Testis (tissue), 3 donors: ENCODE measurements around the gene KIF1A. TPM values are rescaled to one million over a fixed set of nuclear protein-coding genes. Genes with fewer than 3 reads are reported as not detected.

Experiments
- DNase-seq: peaks from one replicate; pipeline ENCODE4 v3.0.0-alpha.2; 2019
- H3K27ac ChIP-seq, 2 donors: fragments of 200-600 bp; sonication (generic); one replicate each; pipeline ENCODE4 v1.5.1; 2019
- H3K27me3 ChIP-seq: fragments of 200-600 bp; sonication (generic); one replicate; pipeline ENCODE4 v1.5.1; 2019
- H3K36me3 ChIP-seq: fragments of 200-600 bp; sonication (generic); one replicate; pipeline ENCODE4 v1.5.1; 2017; ENCODE audit warnings: low read depth; ENCODE audit errors: missing control alignments
- H3K4me1 ChIP-seq: fragments of 200-600 bp; sonication (generic); one replicate; pipeline ENCODE4 v1.5.1; 2019
- H3K4me3 ChIP-seq, 2 donors: fragments of 200-600 bp; sonication (generic); one replicate each; pipeline ENCODE4 v1.5.1; 2017 to 2019
- H3K9me3 ChIP-seq: fragments of 200-600 bp; sonication (generic); one replicate; pipeline ENCODE4 v1.5.1; 2017
- POLR2A ChIP-seq: fragments of 450-650 bp; IDR thresholded peaks from one replicate; pipeline ENCODE4 v1.6.1; 2017; ENCODE audit warnings: antibody characterized with exemption, mild to moderate bottlenecking, moderate library complexity
- WGBS, 2 donors: methylation state at CpG; one replicate each; pipeline ENCODE4 v1.1.5; 2018; 5-methylcytosine and 5-hydroxymethylcytosine counted together
- intact Hi-C: fragments of 100-400 bp; cut with DNase I; formaldehyde crosslinking; loops from one replicate; pipeline ENCODE4 v1.15.1; 2023; ENCODE audit warnings: low total_unique reads
- polyA plus RNA-seq: library from polyadenylated mRNA; stranded (reverse); fragments of 350-450 nt; fragmentation: Illumina TruSeq; extraction: RNeasy Lipid Tissue Mini Kit (QIAGEN cat#74804); gene quantifications from one replicate; pipeline ENCODE4 v1.2.3, GENCODE V29; 2014; ENCODE audit warnings: low read depth, low replicate concordance; ENCODE audit not compliant: insufficient read depth
- total RNA-seq, 2 donors: library from RNA; depleted of rRNA; stranded (reverse); fragments of >200 nt; gene quantifications; one replicate each; pipeline ENCODE4 v1.2.3, GENCODE V29; 2016
- TF ChIP-seq, protein P1 (sequence below), 3 experiments: fragments of 450-650 bp in 2 of 3; fragments of 200-600 bp in 1 of 3; sonication (generic) in 1 of 3; IDR thresholded peaks; one replicate each; pipeline ENCODE4 v1.5.1; 2016 to 2019; ENCODE audit warnings: antibody characterized with exemption in 3 of 3, mild to moderate bottlenecking in 2 of 3, moderate library complexity in 1 of 3

Gene KIF1A
- total and polyA plus RNA-seq, 3 donors from 2014 or later, result 33.5 to 42.1 (median 37.0) TPM

DNA sequence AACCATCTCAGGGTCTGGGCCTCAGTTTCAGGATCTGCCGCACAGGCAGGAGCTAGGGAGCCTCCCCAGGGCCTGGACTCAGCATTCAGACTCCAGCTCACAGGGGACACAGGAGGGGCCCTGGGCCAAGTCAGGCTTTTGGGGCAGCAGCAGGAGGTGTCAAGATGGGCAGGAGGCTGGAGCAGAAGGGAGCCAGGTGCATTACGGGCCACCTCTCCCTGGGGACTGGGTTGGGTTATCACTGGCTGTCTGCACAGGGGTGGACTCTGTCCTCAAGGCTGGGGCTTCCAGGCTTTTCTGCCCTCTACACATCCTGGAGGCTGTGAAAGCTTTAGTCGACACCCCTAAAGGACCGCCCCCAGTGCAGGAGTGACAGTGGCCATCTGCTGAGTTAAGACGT lies 108.3 kb downstream of the KIF1A start:
- H3K4me3 ChIP-seq, result no peak overlapping the region
- intact Hi-C loops, result no loop called here
- H3K27me3 ChIP-seq, result no peaks in the 10 kb centered on the region
- no peaks in the 10 kb centered on the region for H3K4me1 ChIP-seq
- TF ChIP-seq POLR2A, result no peak
- TF ChIP-seq, protein P1, sequence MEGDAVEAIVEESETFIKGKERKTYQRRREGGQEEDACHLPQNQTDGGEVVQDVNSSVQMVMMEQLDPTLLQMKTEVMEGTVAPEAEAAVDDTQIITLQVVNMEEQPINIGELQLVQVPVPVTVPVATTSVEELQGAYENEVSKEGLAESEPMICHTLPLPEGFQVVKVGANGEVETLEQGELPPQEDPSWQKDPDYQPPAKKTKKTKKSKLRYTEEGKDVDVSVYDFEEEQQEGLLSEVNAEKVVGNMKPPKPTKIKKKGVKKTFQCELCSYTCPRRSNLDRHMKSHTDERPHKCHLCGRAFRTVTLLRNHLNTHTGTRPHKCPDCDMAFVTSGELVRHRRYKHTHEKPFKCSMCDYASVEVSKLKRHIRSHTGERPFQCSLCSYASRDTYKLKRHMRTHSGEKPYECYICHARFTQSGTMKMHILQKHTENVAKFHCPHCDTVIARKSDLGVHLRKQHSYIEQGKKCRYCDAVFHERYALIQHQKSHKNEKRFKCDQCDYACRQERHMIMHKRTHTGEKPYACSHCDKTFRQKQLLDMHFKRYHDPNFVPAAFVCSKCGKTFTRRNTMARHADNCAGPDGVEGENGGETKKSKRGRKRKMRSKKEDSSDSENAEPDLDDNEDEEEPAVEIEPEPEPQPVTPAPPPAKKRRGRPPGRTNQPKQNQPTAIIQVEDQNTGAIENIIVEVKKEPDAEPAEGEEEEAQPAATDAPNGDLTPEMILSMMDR (IDR thresholded peaks at IDR 0.05), result no peak
- H3K9me3 ChIP-seq, result no peaks in the 10 kb centered on the region
- no peaks in the 10 kb centered on the region for H3K36me3 ChIP-seq
- 85% methylated on average over 5 of the region's 5 CpGs; no CpG with 5 or more reads in 1 of the 2 donors for WGBS, 2 donors
- no peak overlapping the region for H3K27ac ChIP-seq
- DNase-seq, result no peak

DNA sequence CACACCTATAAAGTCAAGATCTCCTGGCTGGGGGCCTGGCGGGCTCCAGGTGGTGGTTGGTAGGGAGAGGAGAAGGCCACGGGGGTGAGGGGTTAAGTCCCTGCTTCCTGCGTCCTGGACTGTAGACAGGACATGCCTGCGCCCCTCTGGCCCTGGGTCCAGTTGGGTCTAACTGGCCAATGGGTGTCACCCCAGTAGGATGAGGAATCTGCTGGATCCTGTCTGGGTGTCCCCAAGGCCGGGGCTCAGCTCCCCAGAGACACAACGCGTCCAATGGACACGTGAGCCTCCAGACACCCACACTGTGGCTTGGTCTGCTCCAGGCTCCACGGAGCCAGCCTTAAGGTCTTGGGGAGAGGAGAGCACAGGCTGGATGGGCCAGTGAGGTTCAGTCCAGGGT lies 108.7 kb downstream of the KIF1A start:
- no peak for DNase-seq
- 91 to 92% methylated on average over 2 to 9 of the region's 9 CpGs for WGBS, 2 donors
- Histone ChIP-seq H3K4me1 (no peaks in the 10 kb centered on the region), H3K9me3 (no peaks in the 10 kb centered on the region), H3K27me3 (no peaks in the 10 kb centered on the region), H3K36me3 (no peaks in the 10 kb centered on the region), H3K4me3 (no peak overlapping the region), H3K27ac (no peak overlapping the region)
- intact Hi-C loops, result no loop called here
- TF ChIP-seq POLR2A, result no peak
- TF ChIP-seq, protein P1 (IDR thresholded peaks at IDR 0.05), result no peak

DNA sequence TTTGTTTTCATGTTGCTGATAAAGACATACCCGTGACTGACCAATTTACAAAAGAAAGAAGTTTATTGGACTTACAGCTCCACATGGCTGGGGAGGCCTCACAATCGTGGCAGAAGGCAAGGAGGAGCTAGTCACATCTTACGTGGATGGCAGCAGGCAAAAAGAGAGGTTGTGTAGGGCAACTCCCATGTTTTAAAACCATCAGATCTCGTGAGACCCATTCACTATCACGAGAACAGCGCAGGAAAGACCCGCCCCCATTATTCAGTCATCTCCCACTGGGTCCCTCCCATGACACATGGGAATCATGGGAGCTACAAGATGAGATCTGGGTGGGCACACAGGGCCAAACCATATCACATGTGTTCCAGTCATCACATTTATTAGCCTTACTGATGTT lies 111.6 kb downstream of the KIF1A start:
- DNase-seq, result no peak
- Histone ChIP-seq H3K4me1 (no peaks in the 10 kb centered on the region), H3K4me3 (no peak overlapping the region), H3K27me3 (no peaks in the 10 kb centered on the region), H3K9me3 (no peaks in the 10 kb centered on the region), H3K36me3 (no peaks in the 10 kb centered on the region), H3K27ac (no peak overlapping the region)
- 76 to 86% methylated on average over 7 of the region's 7 CpGs for WGBS, 2 donors
- no peak for TF ChIP-seq POLR2A
- TF ChIP-seq, protein P1 (IDR thresholded peaks at IDR 0.05), result no peak
- intact Hi-C loops, result no loop called here

DNA sequence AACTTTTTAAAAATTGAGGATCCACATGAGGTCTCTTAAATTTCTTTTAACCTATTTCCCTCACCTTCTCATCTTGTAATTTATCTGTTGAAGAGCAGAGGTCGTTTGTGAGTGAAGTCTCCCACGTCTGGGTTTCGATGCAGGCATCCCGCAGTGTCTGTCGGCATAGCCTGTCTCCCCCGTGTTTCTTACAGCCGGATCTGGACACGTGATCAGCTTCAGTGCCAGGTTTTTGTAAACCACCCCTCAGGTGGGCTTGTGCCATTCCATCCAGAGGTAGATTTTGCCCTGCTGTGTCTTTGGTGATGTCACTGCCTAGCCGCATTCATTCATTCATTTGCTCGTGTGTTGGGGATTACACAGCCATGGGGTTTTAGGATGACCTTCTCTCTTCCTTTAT lies 112.2 kb downstream of the KIF1A start:
- intact Hi-C loops, result no loop called here
- Histone ChIP-seq H3K27ac (no peak overlapping the region), H3K27me3 (no peaks in the 10 kb centered on the region), H3K36me3 (no peaks in the 10 kb centered on the region), H3K9me3 (no peaks in the 10 kb centered on the region), H3K4me3 (no peak overlapping the region), H3K4me1 (no peaks in the 10 kb centered on the region)
- TF ChIP-seq POLR2A, result no peak
- TF ChIP-seq, protein P1 (IDR thresholded peaks at IDR 0.05), result no peak
- no peak for DNase-seq
- WGBS, 2 donors, result 47 to 57% methylated on average over 10 of the region's 10 CpGs

DNA sequence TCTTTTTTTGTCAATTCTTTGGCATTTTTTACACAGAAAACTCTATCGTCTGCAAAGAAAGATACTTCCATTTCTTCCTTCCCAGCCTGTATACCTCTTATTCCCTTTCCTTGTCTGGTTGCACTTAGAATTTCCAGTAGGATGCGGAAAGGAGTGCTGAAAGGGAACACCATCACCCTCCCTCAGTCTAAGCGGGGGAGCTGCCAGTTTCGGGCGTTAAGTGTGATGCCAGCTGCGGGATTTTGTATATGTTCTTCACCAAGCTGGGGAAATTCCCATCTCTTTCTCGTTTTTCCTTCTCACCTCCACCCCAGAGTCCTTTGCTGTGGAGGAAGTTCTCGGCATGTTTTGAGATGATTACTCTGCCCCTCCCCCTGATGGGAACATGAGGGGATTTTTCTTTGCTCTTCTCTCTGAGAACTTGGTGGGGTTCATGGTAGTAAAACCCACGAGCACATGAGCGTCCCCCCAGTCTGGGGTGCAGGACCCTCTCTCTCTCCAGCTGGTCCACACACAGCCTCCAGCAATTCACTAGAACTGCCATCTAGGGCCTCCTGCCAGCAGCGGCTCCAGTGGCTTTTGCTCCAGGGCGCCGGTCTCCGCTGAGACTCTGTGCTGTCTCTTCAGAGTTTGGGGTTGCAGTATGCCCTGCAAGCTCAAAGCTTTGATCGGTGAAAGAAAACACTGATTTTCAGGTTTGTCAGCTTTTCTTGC lies 112.8 kb downstream of the KIF1A start:
- TF ChIP-seq, protein P1 (IDR thresholded peaks at IDR 0.05), result no peak
- no peak for TF ChIP-seq POLR2A
- H3K36me3 ChIP-seq, result no peaks in the 10 kb centered on the region
- no peaks in the 10 kb centered on the region for H3K27me3 ChIP-seq
- intact Hi-C loops, result no loop called here
- no peak for DNase-seq
- no peaks in the 10 kb centered on the region for H3K4me1 ChIP-seq
- H3K4me3 ChIP-seq, result no peak overlapping the region
- H3K27ac ChIP-seq, result no peak overlapping the region
- 72 to 76% methylated on average over 15 of the region's 15 CpGs for WGBS, 2 donors
- no peaks in the 10 kb centered on the region for H3K9me3 ChIP-seq
